HG02973 (cell line): Measurements from ENCODE around the gene OVCH1.
"Not testable (repeated sequence)": the region's sequence is repeated elsewhere in the genome, so short reads cannot be mapped to it uniquely, and the experiment has no call there.

Experiments
- ATAC-seq: cut with Tn5 transposase; IDR thresholded peaks from one replicate; pipeline ENCODE4 v1.9.1; 2021; ENCODE audit warnings: moderate library complexity; ENCODE audit not compliant: unreplicated experiment

OVCH1 gene

DNA sequence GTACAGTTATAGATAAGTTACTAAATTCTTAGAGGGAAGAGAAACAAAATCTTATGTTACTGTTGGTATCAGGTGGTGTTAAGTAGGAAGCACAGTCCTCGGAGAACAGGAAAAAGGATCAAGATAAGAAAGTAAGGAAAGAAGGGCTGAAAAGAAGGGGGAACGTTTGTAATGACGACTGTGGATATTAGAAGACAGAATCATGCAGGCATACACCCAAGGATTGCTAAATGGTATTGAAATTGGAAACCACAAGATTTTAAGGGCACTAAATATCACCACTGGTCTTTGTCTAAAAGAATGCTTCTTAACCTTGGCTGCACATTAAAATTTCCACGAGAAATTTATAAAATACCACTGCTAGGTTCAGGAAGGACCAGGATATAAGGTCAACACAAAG, 82.4 kb downstream of the OVCH1 start:
- ATAC-seq = no peak

DNA sequence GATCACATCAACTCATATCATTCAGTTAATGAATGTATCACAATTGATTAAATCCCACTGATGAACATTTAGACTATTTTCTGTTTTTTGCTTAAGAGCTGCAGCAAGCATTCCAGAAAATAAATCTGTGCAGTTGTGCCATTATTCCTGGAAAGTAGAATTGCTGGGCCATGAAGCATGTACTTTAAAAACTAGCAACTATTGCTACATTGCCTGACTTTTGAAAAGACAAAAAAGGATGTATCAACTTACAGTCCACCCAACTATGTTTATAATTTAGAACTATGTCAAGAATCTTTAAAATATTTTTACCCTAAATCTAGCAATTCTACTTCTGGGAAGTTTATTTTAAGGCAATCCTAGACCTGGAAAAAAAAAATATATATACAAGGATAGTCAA, 83.1 kb downstream of the OVCH1 start:
- no peak for ATAC-seq

DNA sequence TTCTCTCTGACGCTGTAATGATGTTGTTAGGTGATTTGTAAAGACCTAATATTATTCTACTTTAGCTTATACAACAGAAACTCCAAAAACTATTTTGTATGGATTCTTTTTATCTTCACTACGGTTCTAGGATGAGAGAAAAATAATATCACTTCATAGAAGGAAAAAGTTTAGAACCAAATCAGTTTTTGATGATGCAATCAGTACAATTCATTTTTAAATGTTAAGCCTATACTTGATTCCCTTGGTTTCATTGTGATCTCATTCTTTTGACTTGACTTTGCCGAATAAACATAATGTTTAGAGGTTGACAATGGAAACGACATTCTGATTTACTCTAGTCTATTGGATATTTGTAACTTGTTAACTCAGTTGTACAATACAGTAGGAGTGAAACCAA, 91.9 kb downstream of the OVCH1 start:
- no peak for ATAC-seq

DNA sequence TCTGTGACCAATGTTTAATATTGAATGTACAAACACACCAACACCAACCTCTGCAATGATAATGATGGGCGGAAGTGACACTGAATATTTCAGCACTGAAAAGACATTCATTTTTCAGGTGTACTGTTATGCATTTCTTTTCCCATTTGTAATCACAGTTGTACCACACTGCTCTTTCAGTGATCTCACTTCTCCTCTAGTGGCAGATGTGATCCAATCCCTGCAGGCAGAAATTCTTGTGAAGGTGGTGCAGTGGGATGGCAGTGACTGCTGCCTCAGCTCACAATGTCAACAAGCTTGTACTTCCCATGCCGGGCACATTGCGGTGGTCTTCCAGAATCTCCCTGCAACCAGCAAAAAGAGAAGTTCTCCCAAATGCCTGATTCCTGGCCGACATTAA, 93.5 kb downstream of the OVCH1 start:
- ATAC-seq = no peak

DNA sequence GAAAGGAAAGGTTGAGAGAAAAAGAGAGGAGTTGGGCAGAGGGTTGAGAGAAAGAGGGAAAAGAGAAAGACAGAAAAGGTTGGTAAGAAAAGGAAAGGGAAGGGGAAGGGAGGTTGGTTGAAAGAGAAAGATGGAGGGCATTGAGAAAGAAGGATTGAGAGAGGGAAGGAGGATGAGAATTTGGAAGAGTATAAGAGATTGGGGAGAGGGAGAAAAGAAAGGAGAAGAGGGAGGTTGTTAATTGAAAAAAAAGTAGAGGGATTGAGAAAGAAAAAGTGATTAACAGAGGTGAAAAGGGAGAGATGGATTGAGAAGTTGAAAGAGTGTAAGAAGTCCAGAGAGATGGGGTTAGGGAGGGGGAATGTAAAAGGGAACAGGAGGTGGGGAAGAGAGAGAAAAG, 95.0 kb downstream of the OVCH1 start:
- no peak for ATAC-seq

DNA sequence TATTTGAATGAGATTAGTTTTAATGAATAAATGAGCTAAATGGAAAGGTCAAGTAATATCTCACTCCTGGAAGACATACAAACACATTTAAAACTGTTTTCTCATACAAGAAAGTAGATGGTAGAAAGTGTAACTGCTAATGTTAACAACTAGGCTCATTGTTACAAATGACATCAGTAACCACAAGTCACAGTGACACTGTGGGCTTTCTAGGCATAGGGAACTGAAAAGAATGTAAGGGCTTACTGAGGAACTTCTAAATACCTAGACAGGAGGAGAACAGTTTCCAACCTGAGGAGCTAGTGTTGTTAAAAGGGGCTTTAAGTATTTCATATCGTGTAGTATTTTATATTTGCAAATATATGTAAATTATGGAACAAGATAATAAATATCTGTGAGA, 99.0 kb downstream of the OVCH1 start:
- ATAC-seq = no peak

DNA sequence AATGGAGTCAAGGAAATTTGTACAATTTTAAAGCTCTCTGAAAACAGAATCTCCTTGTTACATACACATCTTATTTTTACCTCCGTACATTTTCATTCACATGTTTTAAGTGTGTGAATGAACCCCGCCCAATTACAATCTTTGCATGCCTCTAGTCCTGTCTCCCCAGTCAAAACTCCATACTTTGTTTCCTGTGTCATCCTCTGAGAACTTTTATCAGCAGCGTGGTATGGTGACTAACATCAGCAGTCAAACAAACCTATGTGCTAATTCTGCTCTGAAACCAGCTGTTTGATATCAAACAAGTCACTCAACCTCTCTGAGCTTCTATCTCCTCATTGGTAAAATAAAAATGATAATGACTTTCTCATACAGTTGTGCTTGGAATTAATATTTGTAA, 100.7 kb downstream of the OVCH1 start:
- ATAC-seq = no peak

DNA sequence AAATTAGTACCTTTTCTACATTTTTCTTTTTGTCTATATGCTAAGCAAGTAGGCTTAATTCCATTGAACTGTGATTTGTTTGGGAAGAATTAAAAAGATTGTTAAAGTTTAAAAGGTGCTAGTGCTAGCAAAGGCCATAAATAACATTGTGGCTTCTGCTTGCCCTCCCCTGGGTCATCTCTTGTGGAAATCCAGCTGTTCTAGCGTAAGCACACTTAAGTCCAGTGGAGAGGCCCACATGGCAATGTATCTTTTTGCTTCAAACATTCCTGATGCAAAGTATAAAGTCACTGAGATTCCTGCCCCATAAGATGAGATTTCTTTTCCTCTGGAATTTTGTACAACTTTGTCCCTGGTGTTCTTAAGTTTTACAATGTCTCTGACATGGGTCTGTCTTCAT, 102.1 kb downstream of the OVCH1 start:
- no peak for ATAC-seq

DNA sequence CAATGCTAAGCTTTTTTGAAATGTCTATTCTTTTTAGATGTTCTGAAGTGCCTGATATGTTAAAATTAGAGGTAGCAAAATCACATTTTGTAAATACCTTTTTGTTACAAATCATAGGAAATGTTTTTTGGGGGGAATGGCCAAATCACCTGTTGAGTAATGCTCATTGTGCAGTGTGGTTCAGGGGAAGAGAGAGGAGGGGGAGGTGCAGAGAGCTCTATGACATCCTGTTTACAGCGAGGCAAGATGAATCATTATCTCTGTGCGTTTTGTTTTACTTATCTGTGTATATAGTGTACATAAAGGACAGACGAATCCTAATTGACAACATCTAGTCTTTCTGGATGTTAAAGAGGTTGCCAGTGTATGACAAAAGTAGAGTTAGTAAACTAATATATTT, 107.1 kb downstream of the OVCH1 start:
- not testable (repeated sequence) for ATAC-seq

DNA sequence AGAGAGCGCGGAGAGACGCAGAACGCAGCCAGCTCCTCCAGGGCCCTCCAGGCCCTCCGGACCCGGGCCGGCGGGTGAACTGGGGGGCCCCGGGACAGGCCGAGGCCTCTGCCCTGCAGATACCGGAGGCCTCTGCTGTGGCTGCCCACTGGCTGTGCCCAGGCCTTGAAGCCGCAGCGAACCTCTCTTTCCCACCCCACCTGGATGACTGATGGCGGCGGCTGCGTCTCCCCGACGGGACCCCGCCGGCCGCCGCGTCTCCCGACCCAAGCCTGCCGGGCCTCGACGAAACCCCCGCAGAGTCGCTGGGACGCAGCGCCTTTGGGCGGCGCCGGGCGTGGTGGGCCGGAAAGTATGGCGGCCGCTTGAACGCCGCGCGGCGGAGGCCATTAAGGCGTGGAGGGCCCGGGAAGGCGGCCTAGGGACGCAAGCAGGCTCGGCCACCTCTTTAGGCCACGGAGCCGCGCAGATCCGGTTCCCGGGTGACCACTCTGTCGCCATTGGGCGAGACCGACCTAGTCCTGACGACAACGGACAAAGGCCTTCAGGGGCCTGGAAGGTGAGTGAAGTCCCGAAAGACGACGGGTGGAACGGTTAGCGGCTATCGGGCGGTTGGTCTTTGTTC, 108.1 kb downstream of the OVCH1 start:
- no peak for ATAC-seq

DNA sequence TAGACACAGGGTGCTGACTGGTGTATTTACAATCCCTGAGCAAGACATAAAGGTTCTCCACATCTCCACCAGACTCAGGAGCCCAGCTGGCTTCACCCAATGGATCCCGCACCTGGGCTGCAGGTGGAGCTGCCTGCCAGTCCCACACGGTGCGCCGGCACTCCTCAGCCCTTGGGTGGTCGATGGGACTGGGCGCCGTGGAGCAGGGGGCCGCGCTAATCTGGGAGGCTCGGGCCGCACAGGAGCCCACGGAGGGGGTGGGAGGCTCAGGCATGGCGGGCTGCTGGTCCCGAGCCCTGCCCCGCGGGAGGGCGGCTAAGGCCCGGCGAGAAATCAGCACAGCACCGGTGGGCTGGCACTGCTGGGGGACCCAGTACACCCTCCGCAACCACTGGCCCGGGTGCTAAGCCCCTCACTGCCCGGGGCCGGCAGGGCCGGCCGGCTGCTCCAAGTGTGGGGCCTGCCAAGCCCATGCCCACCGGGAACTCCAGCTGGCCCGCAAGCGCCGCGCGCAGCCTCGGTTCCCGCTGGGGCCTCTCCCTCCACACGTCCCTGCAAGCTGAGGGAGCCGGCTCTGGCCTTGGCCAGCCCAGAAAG, 111.3 kb downstream of the OVCH1 start:
- ATAC-seq = not testable (repeated sequence)

DNA sequence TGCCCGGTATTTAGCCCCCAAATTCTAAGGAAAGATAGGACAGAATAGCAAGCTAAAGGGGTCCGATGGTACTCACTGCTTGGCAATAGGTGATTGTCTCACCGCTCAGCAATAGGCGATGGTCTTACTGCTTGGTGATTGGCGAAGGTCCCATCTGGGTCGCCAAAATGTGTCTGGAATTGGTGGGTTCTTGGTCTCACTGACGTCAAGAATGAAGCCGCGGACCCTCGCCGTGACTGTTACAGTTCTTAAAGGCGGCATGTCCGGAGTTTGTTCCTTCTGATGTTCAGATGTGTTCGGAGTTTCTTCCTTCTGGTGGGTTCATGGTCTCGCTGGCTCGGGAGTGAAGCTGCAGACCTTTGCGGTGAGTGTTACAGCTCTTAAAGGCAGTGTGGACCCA, 112.3 kb downstream of the OVCH1 start:
- ATAC-seq = not testable (repeated sequence)

DNA sequence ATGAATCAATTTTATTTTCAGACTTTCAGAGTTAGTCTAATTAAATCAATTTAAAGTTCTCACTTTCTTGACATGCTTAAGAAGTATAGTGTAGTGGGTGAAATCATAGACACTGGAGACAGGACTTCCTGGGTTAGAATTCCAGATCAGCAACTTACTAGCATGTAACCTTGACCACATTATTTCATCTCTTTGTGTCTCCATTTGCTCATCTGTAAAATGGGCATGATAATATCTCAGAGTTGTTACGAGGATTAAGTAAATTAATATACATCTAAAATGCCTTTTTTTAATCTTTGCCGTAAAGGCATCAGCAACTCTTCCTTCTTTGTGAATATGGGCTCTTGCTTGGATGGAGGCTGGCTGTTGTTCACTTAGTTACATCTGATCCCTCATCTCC, 115.2 kb downstream of the OVCH1 start:
- ATAC-seq = no peak

DNA sequence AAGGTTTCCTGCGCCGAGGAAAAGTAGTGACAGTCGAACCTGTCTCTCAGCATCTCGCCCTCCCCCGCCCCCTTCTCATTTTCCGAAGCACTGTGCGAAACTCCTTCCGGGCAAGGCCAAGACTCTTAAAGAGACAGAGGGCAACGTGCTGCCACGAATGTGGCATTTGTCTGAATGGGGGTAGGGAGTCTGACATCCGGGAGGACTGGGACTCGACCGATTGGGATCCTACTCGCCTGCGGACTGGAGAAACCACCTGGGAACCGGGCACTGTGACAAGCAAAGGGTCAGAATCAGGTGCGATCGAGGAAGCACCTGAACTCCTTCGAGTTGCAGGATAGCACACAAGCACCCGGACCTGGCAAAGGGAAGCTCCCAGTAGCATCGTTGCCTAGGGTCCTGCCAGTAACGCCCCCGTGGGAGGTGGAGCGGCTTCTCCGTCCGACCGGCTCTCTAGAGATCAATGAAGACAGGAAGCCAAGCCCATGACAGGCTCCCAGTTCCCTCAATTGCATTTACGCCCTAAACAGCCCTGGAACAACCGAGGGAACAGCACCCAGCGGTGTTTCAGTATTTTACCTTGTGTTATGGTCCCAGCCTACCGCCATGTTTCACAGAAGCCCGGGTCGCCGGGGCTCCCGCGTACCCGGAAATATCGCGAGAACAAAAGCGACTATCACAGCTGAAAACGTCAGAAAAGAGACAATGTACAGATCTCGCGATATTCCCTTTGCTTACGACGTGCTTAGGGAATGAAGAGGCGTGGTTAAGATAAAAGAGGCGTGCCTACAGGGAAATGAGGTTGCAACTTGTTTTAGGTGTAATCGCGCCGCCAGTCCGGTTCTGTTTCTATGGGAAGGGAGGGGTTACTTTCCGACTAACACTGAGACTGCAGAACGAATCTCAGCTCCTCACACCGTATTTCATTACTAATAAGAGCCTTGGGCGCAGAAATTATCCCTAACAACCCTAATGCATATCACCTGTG, 116.7 kb downstream of the OVCH1 start, which contains the start of gene ERGIC2:
TSS of gene ERGIC2 (minus strand) at position 637 of the 988 bp plus-strand sequence. CDS start 9,539 bp downstream, outside the sequence.
- peak; percentile 96 for ATAC-seq
